HL-60 (cell line): ENCODE data around the gene CASKIN2.

ENCODE experiments used
- DNase-seq, 2 experiments: peaks; one replicate each; pipeline ENCODE4 v3.0.0-alpha.2; 2010 to 2020; ENCODE audit warnings: low read depth in 1 of 2, low spot score in 1 of 2
- H3K27ac ChIP-seq: fragments of 250-450 bp; sonication (Bioruptor Pico); replicated peaks from 2 replicates; pipeline ENCODE4 v1.5.1; 2020; ENCODE audit warnings: mild to moderate bottlenecking, moderate library complexity
- H3K27me3 ChIP-seq: fragments of 250-450 bp; sonication (Bioruptor Pico); 2 replicates; pipeline ENCODE4 v1.5.1; 2021; ENCODE audit warnings: mild to moderate bottlenecking, moderate library complexity; ENCODE audit not compliant: insufficient read depth, poor library complexity, severe bottlenecking
- H3K4me3 ChIP-seq: replicated peaks from 2 replicates; pipeline ENCODE4 v1.5.1; 2011; ENCODE audit warnings: mild to moderate bottlenecking, control low read depth, low read length; ENCODE audit not compliant: insufficient read depth
- GABPA ChIP-seq: IDR thresholded peaks from 2 replicates; pipeline ENCODE4 v1.6.1; 2012; ENCODE audit warnings: low read depth
- POLR2AphosphoS5 ChIP-seq: IDR thresholded peaks from 2 replicates; pipeline ENCODE4 v1.6.1; 2012; ENCODE audit warnings: low read depth
- SPI1 ChIP-seq: IDR thresholded peaks from 2 replicates; pipeline ENCODE4 v1.6.1; 2012; ENCODE audit warnings: low read depth, mild to moderate bottlenecking, borderline replicate concordance
- long read RNA-seq: library from polyadenylated mRNA; unstranded; transcript quantifications from one replicate; pipeline ENCODE4 v2.0.0, GENCODE V29; 2020
- TF ChIP-seq, protein P1 (sequence below): IDR thresholded peaks from one replicate; pipeline ENCODE4 v1.5.1; 2011; ENCODE audit warnings: low read length, control low read depth, inconsistent platforms; ENCODE audit not compliant: insufficient read depth
- TF ChIP-seq, protein P2 (sequence below): IDR thresholded peaks from 2 replicates; pipeline ENCODE4 v1.6.1; 2012; ENCODE audit warnings: low read depth; ENCODE audit not compliant: insufficient replicate concordance

CASKIN2 gene
- long read RNA-seq = 0 reads

- TF ChIP-seq SPI1 = no peak
- TF ChIP-seq, protein P1, sequence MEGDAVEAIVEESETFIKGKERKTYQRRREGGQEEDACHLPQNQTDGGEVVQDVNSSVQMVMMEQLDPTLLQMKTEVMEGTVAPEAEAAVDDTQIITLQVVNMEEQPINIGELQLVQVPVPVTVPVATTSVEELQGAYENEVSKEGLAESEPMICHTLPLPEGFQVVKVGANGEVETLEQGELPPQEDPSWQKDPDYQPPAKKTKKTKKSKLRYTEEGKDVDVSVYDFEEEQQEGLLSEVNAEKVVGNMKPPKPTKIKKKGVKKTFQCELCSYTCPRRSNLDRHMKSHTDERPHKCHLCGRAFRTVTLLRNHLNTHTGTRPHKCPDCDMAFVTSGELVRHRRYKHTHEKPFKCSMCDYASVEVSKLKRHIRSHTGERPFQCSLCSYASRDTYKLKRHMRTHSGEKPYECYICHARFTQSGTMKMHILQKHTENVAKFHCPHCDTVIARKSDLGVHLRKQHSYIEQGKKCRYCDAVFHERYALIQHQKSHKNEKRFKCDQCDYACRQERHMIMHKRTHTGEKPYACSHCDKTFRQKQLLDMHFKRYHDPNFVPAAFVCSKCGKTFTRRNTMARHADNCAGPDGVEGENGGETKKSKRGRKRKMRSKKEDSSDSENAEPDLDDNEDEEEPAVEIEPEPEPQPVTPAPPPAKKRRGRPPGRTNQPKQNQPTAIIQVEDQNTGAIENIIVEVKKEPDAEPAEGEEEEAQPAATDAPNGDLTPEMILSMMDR = peak; percentile 72
- TF ChIP-seq, protein P2, sequence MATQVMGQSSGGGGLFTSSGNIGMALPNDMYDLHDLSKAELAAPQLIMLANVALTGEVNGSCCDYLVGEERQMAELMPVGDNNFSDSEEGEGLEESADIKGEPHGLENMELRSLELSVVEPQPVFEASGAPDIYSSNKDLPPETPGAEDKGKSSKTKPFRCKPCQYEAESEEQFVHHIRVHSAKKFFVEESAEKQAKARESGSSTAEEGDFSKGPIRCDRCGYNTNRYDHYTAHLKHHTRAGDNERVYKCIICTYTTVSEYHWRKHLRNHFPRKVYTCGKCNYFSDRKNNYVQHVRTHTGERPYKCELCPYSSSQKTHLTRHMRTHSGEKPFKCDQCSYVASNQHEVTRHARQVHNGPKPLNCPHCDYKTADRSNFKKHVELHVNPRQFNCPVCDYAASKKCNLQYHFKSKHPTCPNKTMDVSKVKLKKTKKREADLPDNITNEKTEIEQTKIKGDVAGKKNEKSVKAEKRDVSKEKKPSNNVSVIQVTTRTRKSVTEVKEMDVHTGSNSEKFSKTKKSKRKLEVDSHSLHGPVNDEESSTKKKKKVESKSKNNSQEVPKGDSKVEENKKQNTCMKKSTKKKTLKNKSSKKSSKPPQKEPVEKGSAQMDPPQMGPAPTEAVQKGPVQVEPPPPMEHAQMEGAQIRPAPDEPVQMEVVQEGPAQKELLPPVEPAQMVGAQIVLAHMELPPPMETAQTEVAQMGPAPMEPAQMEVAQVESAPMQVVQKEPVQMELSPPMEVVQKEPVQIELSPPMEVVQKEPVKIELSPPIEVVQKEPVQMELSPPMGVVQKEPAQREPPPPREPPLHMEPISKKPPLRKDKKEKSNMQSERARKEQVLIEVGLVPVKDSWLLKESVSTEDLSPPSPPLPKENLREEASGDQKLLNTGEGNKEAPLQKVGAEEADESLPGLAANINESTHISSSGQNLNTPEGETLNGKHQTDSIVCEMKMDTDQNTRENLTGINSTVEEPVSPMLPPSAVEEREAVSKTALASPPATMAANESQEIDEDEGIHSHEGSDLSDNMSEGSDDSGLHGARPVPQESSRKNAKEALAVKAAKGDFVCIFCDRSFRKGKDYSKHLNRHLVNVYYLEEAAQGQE = peak; percentile 95
- Histone ChIP-seq H3K27me3 (peaks cover 12% of the 10 kb centered on the region), H3K27ac (no peak within 1 kb of the TSS), H3K4me3 (peak within 1 kb of the TSS; percentile 88)
- DNase-seq = peak; percentile 61
Observed at GRCh38 chr17:75515496-75516254, at the start of gene CASKIN2. Gene CASKIN2 (minus strand): TSS chr17:75515537. CDS start chr17:75513804, 1,733 bp downstream.

DNA sequence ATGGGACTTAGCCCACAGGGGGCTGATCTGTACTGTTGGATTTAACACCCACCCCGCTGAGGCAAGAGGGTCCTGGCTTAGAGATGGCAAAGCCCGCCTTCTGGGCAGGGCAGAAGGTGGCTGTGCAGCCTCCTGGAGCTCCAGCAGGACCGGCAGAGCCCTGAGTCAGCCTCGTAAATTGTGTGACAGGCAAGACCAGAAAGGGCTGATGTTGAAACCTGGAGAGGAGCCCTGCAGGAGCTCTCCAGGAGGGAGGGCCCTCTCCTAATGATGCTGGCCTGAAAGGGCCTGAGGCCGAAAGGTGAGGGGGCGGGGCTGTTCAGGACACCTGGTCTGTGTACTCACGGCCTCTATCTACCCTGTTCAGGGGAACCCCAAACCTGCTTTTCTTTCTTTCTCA, 49.7 kb upstream of the CASKIN2 start:
- TF ChIP-seq, protein P1 = no peak
- TF ChIP-seq SPI1 (no peak), POLR2AphosphoS5 (no peak), GABPA (no peak)
- TF ChIP-seq, protein P2 = no peak
- Histone ChIP-seq H3K27ac (no peak overlapping the region), H3K27me3 (no peaks in the 10 kb centered on the region), H3K4me3 (no peak overlapping the region)
- DNase-seq = no peak

DNA sequence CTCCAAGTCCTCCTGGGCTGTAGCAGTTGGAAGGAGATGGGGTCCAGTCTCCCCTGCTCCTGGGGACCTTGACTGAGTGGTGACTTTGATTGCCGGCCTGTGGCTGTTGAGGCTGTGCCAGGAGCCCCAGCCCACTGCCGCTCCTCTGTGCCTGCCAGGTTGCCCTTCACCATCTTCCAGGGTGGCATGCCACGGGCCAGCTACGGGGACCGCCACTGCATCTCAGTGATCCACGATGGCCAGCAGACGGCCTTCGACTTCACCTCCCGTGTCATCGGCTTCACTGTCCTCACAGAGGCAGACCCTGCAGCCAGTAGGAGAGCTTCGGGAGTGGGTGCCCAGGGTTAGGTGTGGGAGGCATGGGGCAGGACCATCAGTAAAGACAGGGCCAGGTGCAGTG, 48.9 kb upstream of the CASKIN2 start:
- no peak for DNase-seq
- H3K27ac ChIP-seq = no peak overlapping the region
- no peak for TF ChIP-seq POLR2AphosphoS5

DNA sequence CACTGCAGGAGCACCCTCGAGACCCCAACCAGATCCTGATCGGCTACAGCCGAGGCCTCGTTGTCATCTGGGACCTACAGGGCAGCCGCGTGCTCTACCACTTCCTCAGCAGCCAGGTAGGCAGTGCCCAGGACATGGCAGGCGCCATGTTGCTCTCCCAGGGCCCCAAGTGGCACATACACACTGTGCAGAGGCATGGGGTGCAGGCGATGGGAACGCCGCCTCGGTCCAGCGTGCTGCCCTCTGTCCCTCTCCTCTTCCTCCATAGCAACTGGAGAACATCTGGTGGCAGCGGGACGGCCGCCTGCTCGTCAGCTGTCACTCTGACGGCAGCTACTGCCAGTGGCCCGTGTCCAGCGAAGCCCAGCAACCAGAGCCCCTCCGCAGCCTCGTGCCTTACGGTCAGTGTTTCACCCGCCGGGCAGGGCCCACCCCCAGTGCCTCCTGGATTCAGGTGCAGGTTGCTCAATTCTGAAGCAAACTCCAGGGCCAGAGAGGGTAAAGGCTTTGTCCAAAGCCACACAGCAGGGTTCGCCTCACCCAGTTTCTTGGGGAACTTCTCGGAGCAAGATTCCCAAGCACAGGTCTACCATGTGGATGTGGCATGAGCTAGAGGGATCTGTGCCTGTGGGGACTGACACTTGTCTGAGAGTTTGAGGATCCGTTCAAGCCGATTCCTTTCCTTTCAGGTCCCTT, 47.9 kb upstream of the CASKIN2 start:
- H3K27ac ChIP-seq = no peak overlapping the region
- TF ChIP-seq, protein P1 = no peak
- no peak for TF ChIP-seq POLR2AphosphoS5
- no peaks in the 10 kb centered on the region for H3K27me3 ChIP-seq
- DNase-seq = no peak
- H3K4me3 ChIP-seq = no peak overlapping the region

More for the DNA sequence above, 48.9 kb upstream of the CASKIN2 start:
- Histone ChIP-seq H3K4me3 (no peak overlapping the region), H3K27me3 (no peaks in the 10 kb centered on the region)
